ENCODE data around the gene OSBPL3. TPM values are rescaled to one million over a fixed set of nuclear protein-coding genes. Genes with fewer than 3 reads are reported as not detected.

OSBPL3 gene
- total RNA-seq, 1 experiment from 2014 or later = 9.2 TPM

DNA sequence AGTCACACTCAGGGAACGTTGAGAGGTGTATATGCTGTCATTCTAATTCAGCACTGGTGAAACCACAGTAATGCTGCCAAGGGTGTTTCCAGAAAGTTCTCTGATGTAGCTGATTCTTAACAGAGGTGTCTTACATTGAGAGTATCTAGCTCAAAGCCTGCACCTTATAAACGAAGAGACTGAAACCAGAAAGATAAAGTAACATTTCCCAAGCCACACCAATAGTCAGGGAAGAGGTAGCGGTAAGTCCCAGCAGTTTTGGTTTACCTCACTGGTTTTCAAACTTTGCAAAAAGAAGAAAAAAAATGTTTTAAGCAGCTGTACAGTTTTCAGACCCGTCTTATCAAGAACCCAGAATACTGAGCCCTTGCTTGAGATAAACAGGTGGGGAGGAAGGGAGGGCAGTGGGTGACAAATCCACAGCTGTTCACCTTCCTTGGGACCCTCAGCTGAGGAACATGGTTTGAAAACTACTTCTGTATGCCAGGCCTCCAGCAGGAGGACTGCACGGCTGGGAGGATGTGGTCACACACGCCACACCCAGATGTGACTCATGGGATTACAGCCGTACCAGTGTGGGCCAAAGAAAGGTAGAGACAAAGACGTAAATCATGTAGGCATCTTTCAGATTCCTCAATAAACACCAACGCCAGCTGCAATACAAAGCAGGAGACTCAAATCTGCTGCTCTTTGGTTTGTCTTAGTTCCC is 158.8 kb downstream of the OSBPL3 start:
- POLR2A ChIA-PET = no interaction called here
- Histone ChIP-seq H3K27me3 (ENCODE audit: control insufficient read depth, insufficient read depth, low read length) (no peaks in the 10 kb centered on the region), H3K4me3 (ENCODE audit: low read depth in 2 of 2, low read length in 2 of 2) (no peak overlapping the region), H3K36me3 (ENCODE audit: control insufficient read depth, insufficient read depth, low read length) (no peaks in the 10 kb centered on the region), H3K9me3 (ENCODE audit: control insufficient read depth, insufficient read depth, low read depth, low read length) (no peaks in the 10 kb centered on the region), H3K4me1 (ENCODE audit: control insufficient read depth, insufficient read depth, low read length) (peaks cover 11% of the 10 kb centered on the region; the same call in 1 of the 2 replicates), H3K27ac (ENCODE audit: low read length) (no peak overlapping the region)
- intact Hi-C loops (cut with micrococcal nuclease; ENCODE audit: unreplicated experiment) = loop anchor here (5.0 kb wide), 1 partner anchor 156 kb away; no protein-coding TSS in a partner anchor
- in situ Hi-C loops (cut with HindIII; ENCODE audit: low pct_unique_long_range_greater_than_20kb, low sequenced_read_pairs) = no loop called here
- peak; percentile 80 for DNase-seq (ENCODE audit: low read depth, low spot score)
- CTCF ChIA-PET = interaction anchor here (0.5 to 2.5 kb wide), 8 partner anchors 53 to 277 kb away, joined by 3 to 16 read pairs (median 5); partner anchors contain the start of gene OSBPL3
- no TSS peak for BruUV-seq (replicated peaks)
- peak; percentile 90 for ATAC-seq
- TF ChIP-seq REST (IDR thresholded peaks at IDR 0.05; ENCODE audit: insufficient read depth in 1 of 2, low read depth in 2 of 2, low read length in 1 of 2) (no peak), SIN3A (IDR thresholded peaks at IDR 0.05; ENCODE audit: borderline replicate concordance, insufficient read depth, low read depth, low read length) (no peak), POLR2AphosphoS5 (IDR thresholded peaks at IDR 0.05; ENCODE audit: low read depth, low read length) (no peak), TCF7L2 (IDR thresholded peaks at IDR 0.05; ENCODE audit: low read depth, low read length) (no peak), CTCF (IDR thresholded peaks at IDR 0.05) (no peak)

GRCh38 chr7:24820730-24821044 is 159.3 kb downstream of the OSBPL3 start:
- intact Hi-C loops (cut with micrococcal nuclease; ENCODE audit: unreplicated experiment) = loop anchor here (1.0 to 5.0 kb wide), 2 partner anchors 157 to 249 kb away; no protein-coding TSS in a partner anchor
- POLR2A ChIA-PET = no interaction called here
- no peak for ATAC-seq
- no peak overlapping the region for H3K4me3 ChIP-seq (ENCODE audit: low read depth in 2 of 2, low read length in 2 of 2)
- peak; percentile 51 for DNase-seq (ENCODE audit: low read depth, low spot score)
- CTCF ChIA-PET = interaction anchor here (0.5 to 2.5 kb wide), 10 partner anchors 53 to 278 kb away, joined by 3 to 16 read pairs (median 5); partner anchors contain the start of gene OSBPL3
- no peak for TF ChIP-seq CTCF (IDR thresholded peaks at IDR 0.05)
- no peak for TF ChIP-seq TCF7L2 (IDR thresholded peaks at IDR 0.05; ENCODE audit: low read depth, low read length)
- TF ChIP-seq REST (IDR thresholded peaks at IDR 0.05; ENCODE audit: insufficient read depth in 1 of 2, low read depth in 2 of 2, low read length in 1 of 2) = no peak
- TF ChIP-seq POLR2AphosphoS5 (IDR thresholded peaks at IDR 0.05; ENCODE audit: low read depth, low read length) = no peak
- no peak for TF ChIP-seq SIN3A (IDR thresholded peaks at IDR 0.05; ENCODE audit: borderline replicate concordance, insufficient read depth, low read depth, low read length)
- H3K36me3 ChIP-seq (ENCODE audit: control insufficient read depth, insufficient read depth, low read length) = no peaks in the 10 kb centered on the region
- no peak overlapping the region for H3K27ac ChIP-seq (ENCODE audit: low read length)
- BruUV-seq (replicated peaks) = no TSS peak
- no peaks in the 10 kb centered on the region for H3K9me3 ChIP-seq (ENCODE audit: control insufficient read depth, insufficient read depth, low read depth, low read length)
- no peaks in the 10 kb centered on the region for H3K27me3 ChIP-seq (ENCODE audit: control insufficient read depth, insufficient read depth, low read length)
- peaks cover 11% of the 10 kb centered on the region; the same call in 1 of the 2 replicates for H3K4me1 ChIP-seq (ENCODE audit: control insufficient read depth, insufficient read depth, low read length)
- in situ Hi-C loops (cut with HindIII; ENCODE audit: low pct_unique_long_range_greater_than_20kb, low sequenced_read_pairs) = no loop called here

All from Panc1 (cell line).